GM19238 (cell line): ENCODE results near the gene ACSS1.
"Not testable (repeated sequence)": the region's sequence is repeated elsewhere in the genome, so short reads cannot be mapped to it uniquely, and the experiment has no call there.

Source experiments
- DNase-seq: peaks from one replicate; pipeline ENCODE4 v3.0.0; 2011; ENCODE audit warnings: low spot score; ENCODE audit not compliant: insufficient read length

Gene ACSS1

GRCh38 chr20:25013478-25014380 is 44.2 kb downstream of the ACSS1 start:
- DNase-seq, result no peak

GRCh38 chr20:25012616-25013189 is 45.2 kb downstream of the ACSS1 start:
- no peak for DNase-seq

- no peak for DNase-seq
Measured at GRCh38 chr20:25011831-25012241, 46.1 kb downstream of the ACSS1 start.

- DNase-seq, result no peak
Measured at GRCh38 chr20:25011261-25011660, 46.7 kb downstream of the ACSS1 start.

GRCh38 chr20:25009218-25010145 is 48.5 kb downstream of the ACSS1 start:
- DNase-seq, result no peak

- no peak for DNase-seq
Measured at GRCh38 chr20:25008388-25009217, 49.3 kb downstream of the ACSS1 start.

GRCh38 chr20:25007491-25008305 is 50.2 kb downstream of the ACSS1 start:
- no peak for DNase-seq

GRCh38 chr20:25006431-25007167 is 51.3 kb downstream of the ACSS1 start:
- no peak for DNase-seq

GRCh38 chr20:25005661-25006060 is 52.3 kb downstream of the ACSS1 start:
- DNase-seq, result no peak

- no peak for DNase-seq
Measured at GRCh38 chr20:25005220-25005619, 52.7 kb downstream of the ACSS1 start.

GRCh38 chr20:25003002-25003401 is 54.9 kb downstream of the ACSS1 start:
- DNase-seq, result no peak

GRCh38 chr20:25001323-25001722 is 56.6 kb downstream of the ACSS1 start:
- DNase-seq, result not testable (repeated sequence)

GRCh38 chr20:25000268-25000801 is 57.6 kb downstream of the ACSS1 start:
- no peak for DNase-seq

- DNase-seq, result no peak
Measured at GRCh38 chr20:24999568-24999967, 58.4 kb downstream of the ACSS1 start.

GRCh38 chr20:24998631-24999445 is 59.1 kb downstream of the ACSS1 start:
- DNase-seq, result no peak

- no peak for DNase-seq
Measured at GRCh38 chr20:24998121-24998520, 59.8 kb downstream of the ACSS1 start.

- DNase-seq, result no peak
Measured at GRCh38 chr20:24996449-24997377, 61.2 kb downstream of the ACSS1 start.
